A549 (cell line): ENCODE data around the gene CABYR. TPM values are rescaled to one million over a fixed set of nuclear protein-coding genes. Genes with fewer than 3 reads are reported as not detected.
A peak's percentile ranks its signal among the peaks of the same experiment; 100 is the strongest.

ENCODE experiments used
- ATAC-seq, 2 experiments: fragments of 200-7000 bp in 1 of 2; fragments of >200 bp in 1 of 2; cut with Nextera tagmentation in 1 of 2; cut with Tn5 transposase in 1 of 2; 3 replicates each; pipeline versions ENCODE4 v1.8.0 to v1.9.1; 2018 to 2020; ENCODE audit warnings: mild to moderate bottlenecking in 1 of 2, moderate library complexity in 1 of 2
- CTCF ChIA-PET: fragments of 300-600 bp; sonication (Branson Sonifier 250); formaldehyde crosslinking; extraction: SDS; loops from one replicate; lab custom pipeline; 2021; ENCODE audit warnings: antibody characterized with exemption, inconsistent platforms; lab: Yijun Ruan, JAX
- POLR2A ChIA-PET: fragments of 350-600 bp; formaldehyde crosslinking; extraction: SDS; loops from one replicate; lab custom pipeline; 2021; ENCODE audit warnings: antibody characterized with exemption, inconsistent platforms; lab: Yijun Ruan, JAX
- DNase-seq, 2 experiments: peaks; one replicate each; pipeline versions ENCODE4 v3.0.0 to v3.0.0-alpha.2; 2011 to 2016; ENCODE audit warnings: low read depth in 1 of 2, low spot score in 1 of 2
- FAIRE-seq: peaks from 2 replicates; lab custom pipeline; 2011; peaks lifted over from hg19 to GRCh38; lab: Jason Lieb, UNC
- H3K27ac ChIP-seq, 2 experiments: fragments of >200 bp; sonication (Bioruptor Twin); formaldehyde crosslinking; 3 replicates each; pipeline ENCODE4 v1.5.1; 2016 to 2017
- H3K4me1 ChIP-seq: fragments of >200 bp; sonication (Bioruptor Twin); formaldehyde crosslinking; 3 replicates; pipeline ENCODE4 v1.6.1; 2016
- H3K4me2 ChIP-seq: fragments of >200 bp; sonication (Bioruptor Twin); formaldehyde crosslinking; 3 replicates; pipeline ENCODE4 v1.6.1; 2016
- H3K4me3 ChIP-seq: fragments of >200 bp; sonication (Bioruptor Twin); formaldehyde crosslinking; 3 replicates; pipeline ENCODE4 v1.5.1; 2016
- H3K9me3 ChIP-seq: fragments of >200 bp; sonication (Bioruptor Twin); formaldehyde crosslinking; 3 replicates; pipeline ENCODE4 v1.6.1; 2016
- CBX8 ChIP-seq: fragments of 200-600 bp; sonication (generic); IDR thresholded peaks from 2 replicates; pipeline ENCODE4 v1.6.1; 2016
- CHD2 ChIP-seq: fragments of 150-350 bp; IDR thresholded peaks from 2 replicates; pipeline ENCODE4 v1.6.1; 2014; ENCODE audit warnings: low read length; ENCODE audit not compliant: partially characterized antibody
- CHD4 ChIP-seq: fragments of 200-600 bp; sonication (generic); IDR thresholded peaks from 2 replicates; pipeline ENCODE4 v1.6.1; 2016; ENCODE audit warnings: antibody characterized with exemption, mild to moderate bottlenecking, borderline replicate concordance
- EHF ChIP-seq: fragments of 250-450 bp; sonication (Bioruptor Pico); IDR thresholded peaks from 2 replicates; pipeline ENCODE4 v1.5.0; 2020; ENCODE audit warnings: mild to moderate bottlenecking
- EP300 ChIP-seq, 2 experiments: fragments of >200 bp; sonication (Bioruptor Twin); formaldehyde crosslinking; IDR thresholded peaks; 2 replicates in 1 of 2; 3 replicates in 1 of 2; pipeline ENCODE4 v1.6.1; 2016 to 2017
- ESRRA ChIP-seq: fragments of 150-350 bp; IDR thresholded peaks from 2 replicates; pipeline ENCODE4 v1.6.1; 2014; ENCODE audit warnings: mild to moderate bottlenecking, low read length, borderline replicate concordance
- FOSL2 ChIP-seq, 2 experiments: fragments of 450-650 bp in 1 of 2; fragments of >200 bp in 1 of 2; sonication (Bioruptor Twin) in 1 of 2; formaldehyde crosslinking; IDR thresholded peaks; 2 replicates each; pipeline versions ENCODE4 v1.5.0 to v1.6.1; 2016 to 2020; ENCODE audit warnings: mild to moderate bottlenecking in 1 of 2, moderate library complexity in 1 of 2
- FOXS1 ChIP-seq: fragments of 250-450 bp; sonication (Bioruptor Pico); IDR thresholded peaks from 2 replicates; pipeline ENCODE4 v1.5.0; 2020; ENCODE audit warnings: mild to moderate bottlenecking, moderate library complexity
- HDAC2 ChIP-seq: fragments of 200-600 bp; sonication (generic); IDR thresholded peaks from 2 replicates; pipeline ENCODE4 v1.6.1; 2016
- HES2 ChIP-seq: fragments of >200 bp; sonication (Bioruptor Twin); formaldehyde crosslinking; IDR thresholded peaks from 2 replicates; pipeline ENCODE4 v1.6.1; 2016
- HOXA7 ChIP-seq: fragments of 250-450 bp; sonication (Bioruptor Pico); IDR thresholded peaks from 2 replicates; pipeline ENCODE4 v1.5.0; 2020; ENCODE audit warnings: mild to moderate bottlenecking, moderate library complexity
- JUN ChIP-seq, 2 experiments: fragments of >200 bp; sonication (Bioruptor Twin); formaldehyde crosslinking; IDR thresholded peaks; 2 replicates in 1 of 2; 3 replicates in 1 of 2; pipeline ENCODE4 v1.6.1; 2016 to 2017
- JUNB ChIP-seq: fragments of >200 bp; sonication (Bioruptor Twin); formaldehyde crosslinking; IDR thresholded peaks from 2 replicates; pipeline ENCODE4 v1.6.1; 2016
- KDM5A ChIP-seq: fragments of 200-600 bp; sonication (generic); IDR thresholded peaks from 2 replicates; pipeline ENCODE4 v1.6.1; 2016; ENCODE audit warnings: antibody characterized with exemption, mild to moderate bottlenecking
- MAZ ChIP-seq: fragments of 150-350 bp; IDR thresholded peaks from 2 replicates; pipeline ENCODE4 v1.6.1; 2014; ENCODE audit warnings: antibody characterized with exemption, low read depth, low read length, borderline replicate concordance
- MYC ChIP-seq: IDR thresholded peaks from 2 replicates; pipeline ENCODE4 v1.6.1; 2012; ENCODE audit warnings: mild to moderate bottlenecking, inconsistent platforms, low read length, improper control_type of control experiment, borderline replicate concordance
- NFE2L2 ChIP-seq: fragments of 150-350 bp; conservative IDR thresholded peaks from 2 replicates; pipeline ENCODE4 v1.6.1; 2014; ENCODE audit warnings: low read length
- NR3C1 ChIP-seq: fragments of >200 bp; sonication (Bioruptor Twin); formaldehyde crosslinking; IDR thresholded peaks from 3 replicates; pipeline ENCODE4 v1.6.1; 2017
- PHF8 ChIP-seq: fragments of 200-600 bp; sonication (generic); IDR thresholded peaks from 2 replicates; pipeline ENCODE4 v1.6.1; 2016; ENCODE audit warnings: low read depth, mild to moderate bottlenecking, antibody characterized with exemption, moderate library complexity, borderline replicate concordance
- POLR2AphosphoS2 ChIP-seq: conservative IDR thresholded peaks from 2 replicates; pipeline ENCODE4 v1.6.1; 2012; ENCODE audit warnings: low read length, improper control_type of control experiment, inconsistent platforms
- RARB ChIP-seq: fragments of 250-450 bp; sonication (Bioruptor Pico); IDR thresholded peaks from 2 replicates; pipeline ENCODE4 v1.8.0; 2021; ENCODE audit warnings: mild to moderate bottlenecking, moderate library complexity
- RFX5 ChIP-seq: fragments of 450-650 bp; IDR thresholded peaks from 2 replicates; pipeline ENCODE4 v1.7.1; 2014; ENCODE audit warnings: antibody characterized with exemption, mild to moderate bottlenecking, moderate library complexity
- SREBF2 ChIP-seq: fragments of 450-650 bp; IDR thresholded peaks from 2 replicates; pipeline ENCODE4 v1.6.1; 2014; ENCODE audit warnings: mild to moderate bottlenecking, moderate library complexity
- TP53 ChIP-seq: fragments of 250-450 bp; sonication (Bioruptor Pico); IDR thresholded peaks from 2 replicates; pipeline ENCODE4 v1.5.0; 2021; ENCODE audit warnings: mild to moderate bottlenecking, moderate library complexity
- USF2 ChIP-seq: fragments of 450-650 bp; IDR thresholded peaks from 2 replicates; pipeline ENCODE4 v1.6.1; 2014; ENCODE audit warnings: antibody characterized with exemption
- ZSCAN20 ChIP-seq: fragments of 250-450 bp; sonication (Bioruptor Pico); IDR thresholded peaks from 2 replicates; pipeline ENCODE4 v1.8.0; 2022; ENCODE audit warnings: mild to moderate bottlenecking, moderate library complexity
- WGBS: methylation state at CpG from one replicate; pipeline ENCODE4 v1.1.6; 2017; ENCODE audit errors: missing lambda C conversion rate; 5-methylcytosine and 5-hydroxymethylcytosine counted together
- polyA plus RNA-seq, 4 experiments: library from polyadenylated mRNA; depleted of rRNA in 3 of 4; stranded (reverse); fragments of >200 nt; fragmentation: RNase III in 1 of 4; extraction: RNeasy Plus Mini Kit Qiagen cat#74134 plus additional on column Dnase treatment in 1 of 4; gene quantifications; 2 replicates in 3 of 4; 3 replicates in 1 of 4; pipeline ENCODE4 v1.2.3, GENCODE V29; 2011 to 2017
- TF ChIP-seq, protein P1 (sequence below): fragments of >200 bp; sonication (Bioruptor Twin); formaldehyde crosslinking; IDR thresholded peaks from 3 replicates; pipeline ENCODE4 v1.5.1; 2016
- TF ChIP-seq, protein P2 (sequence below): fragments of 250-450 bp; sonication (Bioruptor Pico); IDR thresholded peaks from 2 replicates; pipeline ENCODE4 v1.5.0; 2021; ENCODE audit warnings: mild to moderate bottlenecking, moderate library complexity, borderline replicate concordance

CABYR gene
- polyA plus RNA-seq, 2 of the 4 experiments (the other 2 are of a cell fraction), result 14.8 to 22.1 TPM

GRCh38 chr18:24128700-24129099 lies 10.2 kb upstream of the CABYR start:
- no peak for TF ChIP-seq HES2
- no peak for TF ChIP-seq POLR2AphosphoS2
- Histone ChIP-seq H3K4me2 (no peak overlapping the region), H3K27ac (no peak overlapping the region), H3K4me3 (no peak overlapping the region), H3K4me1 (no peaks in the 10 kb centered on the region), H3K9me3 (no peaks in the 10 kb centered on the region)
- ChIA-PET POLR2A (no interaction called here), CTCF (no interaction called here)
- WGBS, result 94% methylated on average over 4 of the region's 4 CpGs
- no peak for FAIRE-seq
- ATAC-seq, result no peak
- no peak for DNase-seq

GRCh38 chr18:24130494-24130893 lies 8.4 kb upstream of the CABYR start:
- FAIRE-seq (no peak), ATAC-seq (no peak), DNase-seq (no peak)
- H3K4me1 ChIP-seq, result no peaks in the 10 kb centered on the region
- 62% methylated on average over 2 of the region's 2 CpGs for WGBS
- no peaks in the 10 kb centered on the region for H3K9me3 ChIP-seq
- H3K4me2 ChIP-seq, result no peak overlapping the region
- H3K4me3 ChIP-seq, result no peak overlapping the region
- no peak overlapping the region for H3K27ac ChIP-seq
- TF ChIP-seq HDAC2 (no peak), NR3C1 (no peak), CBX8 (no peak), CHD2 (no peak), EHF (CRISPR knock-in tag) (no peak), PHF8 (no peak), SREBF2 (no peak)
- TF ChIP-seq, all 56 proteins: peak for 0
- POLR2A ChIA-PET, result no interaction called here
- CTCF ChIA-PET, result interaction anchor here (1.2 kb wide), 1 partner anchor 12 kb away, joined by 4 read pairs; no protein-coding TSS in a partner anchor

GRCh38 chr18:24136967-24137373 lies 1.9 kb upstream of the CABYR start:
- FAIRE-seq (no peak), DNase-seq (peak in 1 of 2 experiments; percentile 39), ATAC-seq (no peak)
- CTCF ChIA-PET, result no interaction called here
- POLR2A ChIA-PET, result no interaction called here
- Histone ChIP-seq H3K9me3 (no peaks in the 10 kb centered on the region), H3K4me1 (peaks cover 22% of the 10 kb centered on the region), H3K4me3 (no peak overlapping the region)
- 36% methylated on average over 3 of the region's 3 CpGs for WGBS
- no peak for TF ChIP-seq HOXA7 (CRISPR knock-in tag)
- no peak for TF ChIP-seq RARB (CRISPR knock-in tag)
- no peak for TF ChIP-seq RFX5
- TF ChIP-seq KDM5A, result no peak
- no peak for TF ChIP-seq FOSL2 (IDR thresholded peaks at IDR 0.05)
- TF ChIP-seq FOSL2 (CRISPR knock-in tag; IDR thresholded peaks at IDR 0.05), result peak; percentile 13; the same call in 1 of the 2 replicates
- TF ChIP-seq MAZ, result no peak
- TF ChIP-seq EHF (CRISPR knock-in tag), result no peak
- no peak for TF ChIP-seq JUN (IDR thresholded peaks at IDR 0.05)
- TF ChIP-seq, protein P1, sequence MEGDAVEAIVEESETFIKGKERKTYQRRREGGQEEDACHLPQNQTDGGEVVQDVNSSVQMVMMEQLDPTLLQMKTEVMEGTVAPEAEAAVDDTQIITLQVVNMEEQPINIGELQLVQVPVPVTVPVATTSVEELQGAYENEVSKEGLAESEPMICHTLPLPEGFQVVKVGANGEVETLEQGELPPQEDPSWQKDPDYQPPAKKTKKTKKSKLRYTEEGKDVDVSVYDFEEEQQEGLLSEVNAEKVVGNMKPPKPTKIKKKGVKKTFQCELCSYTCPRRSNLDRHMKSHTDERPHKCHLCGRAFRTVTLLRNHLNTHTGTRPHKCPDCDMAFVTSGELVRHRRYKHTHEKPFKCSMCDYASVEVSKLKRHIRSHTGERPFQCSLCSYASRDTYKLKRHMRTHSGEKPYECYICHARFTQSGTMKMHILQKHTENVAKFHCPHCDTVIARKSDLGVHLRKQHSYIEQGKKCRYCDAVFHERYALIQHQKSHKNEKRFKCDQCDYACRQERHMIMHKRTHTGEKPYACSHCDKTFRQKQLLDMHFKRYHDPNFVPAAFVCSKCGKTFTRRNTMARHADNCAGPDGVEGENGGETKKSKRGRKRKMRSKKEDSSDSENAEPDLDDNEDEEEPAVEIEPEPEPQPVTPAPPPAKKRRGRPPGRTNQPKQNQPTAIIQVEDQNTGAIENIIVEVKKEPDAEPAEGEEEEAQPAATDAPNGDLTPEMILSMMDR, result no peak
- peak; percentile 51 for TF ChIP-seq NFE2L2
- TF ChIP-seq MYC, result no peak
- TF ChIP-seq, all 56 proteins: peak for 2
- peak overlapping the region; percentile 34 for H3K4me2 ChIP-seq
- peak overlapping the region; percentile 1 to 59; a peak in 2 of 6 replicates for H3K27ac ChIP-seq

DNA sequence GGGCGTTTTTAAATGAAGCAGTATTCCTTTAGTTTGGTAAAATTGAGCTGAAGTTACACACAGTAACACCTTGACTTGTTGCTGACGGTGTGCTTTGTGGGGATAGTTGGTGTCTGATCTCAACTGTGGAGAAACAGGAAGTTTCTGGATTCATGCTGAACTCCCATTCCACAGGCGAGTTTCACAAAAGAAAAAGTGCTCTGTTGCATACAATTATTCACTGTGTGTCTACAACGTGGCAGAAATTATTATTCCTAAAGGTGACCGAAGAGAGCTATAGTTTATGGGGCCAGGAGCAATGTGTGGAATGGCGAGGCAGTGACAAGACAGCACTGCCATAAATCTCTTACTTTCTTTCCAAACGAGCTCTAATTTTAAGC lies 463 bp upstream of the CABYR start:
- POLR2A ChIA-PET, result interaction anchor here (0.5 to 1.7 kb wide), 41 partner anchors 9 to 640 kb away, joined by 3 to 28 read pairs (median 4); partner anchors contain the start of genes IMPACT, OSBPL1A and TTC39C
- Histone ChIP-seq H3K4me1 (peaks cover 22% of the 10 kb centered on the region), H3K9me3 (no peaks in the 10 kb centered on the region), H3K27ac (peak overlapping the region; percentile 93 to 94), H3K4me2 (peak overlapping the region; percentile 66), H3K4me3 (peak overlapping the region; percentile 95)
- DNase-seq (no peak), FAIRE-seq (no peak), ATAC-seq (peak in 1 of 2 experiments; percentile 34; a peak in 3 of 6 replicates)
- CTCF ChIA-PET, result interaction anchor here (0.8 kb wide), 1 partner anchor 13 kb away, joined by 4 read pairs; no protein-coding TSS in a partner anchor
- 48% methylated on average over 7 of the region's 7 CpGs for WGBS
- TF ChIP-seq ESRRA, result no peak
- TF ChIP-seq RFX5, result no peak
- TF ChIP-seq EP300 (IDR thresholded peaks at IDR 0.05), result no peak
- no peak for TF ChIP-seq NFE2L2
- no peak for TF ChIP-seq EHF (CRISPR knock-in tag)
- TF ChIP-seq ZSCAN20, result no peak
- no peak for TF ChIP-seq POLR2AphosphoS2
- TF ChIP-seq, protein P2, sequence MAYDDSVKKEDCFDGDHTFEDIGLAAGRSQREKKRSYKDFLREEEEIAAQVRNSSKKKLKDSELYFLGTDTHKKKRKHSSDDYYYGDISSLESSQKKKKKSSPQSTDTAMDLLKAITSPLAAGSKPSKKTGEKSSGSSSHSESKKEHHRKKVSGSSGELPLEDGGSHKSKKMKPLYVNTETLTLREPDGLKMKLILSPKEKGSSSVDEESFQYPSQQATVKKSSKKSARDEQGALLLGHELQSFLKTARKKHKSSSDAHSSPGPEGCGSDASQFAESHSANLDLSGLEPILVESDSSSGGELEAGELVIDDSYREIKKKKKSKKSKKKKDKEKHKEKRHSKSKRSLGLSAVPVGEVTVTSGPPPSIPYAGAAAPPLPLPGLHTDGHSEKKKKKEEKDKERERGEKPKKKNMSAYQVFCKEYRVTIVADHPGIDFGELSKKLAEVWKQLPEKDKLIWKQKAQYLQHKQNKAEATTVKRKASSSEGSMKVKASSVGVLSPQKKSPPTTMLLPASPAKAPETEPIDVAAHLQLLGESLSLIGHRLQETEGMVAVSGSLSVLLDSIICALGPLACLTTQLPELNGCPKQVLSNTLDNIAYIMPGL (CRISPR knock-in tag), result no peak
- TF ChIP-seq CHD4, result no peak
- no peak for TF ChIP-seq TP53 (CRISPR knock-in tag)
- TF ChIP-seq FOXS1, result no peak
- no peak for TF ChIP-seq JUNB
- no peak for TF ChIP-seq USF2
- TF ChIP-seq RARB (CRISPR knock-in tag), result no peak
